HepG2 (cell line): ENCODE data around the gene TCTA.

Source experiments
- MXI1 ChIP-seq: IDR thresholded peaks from 3 replicates; pipeline ENCODE4 v1.6.1; 2012; ENCODE audit warnings: low read depth, low read length, inconsistent platforms, borderline replicate concordance
- SP4 ChIP-seq: sonication (generic); formaldehyde crosslinking; IDR thresholded peaks from 2 replicates; pipeline ENCODE4 v1.8.1; 2023; ENCODE audit warnings: mild to moderate bottlenecking, missing genetic modification reagents
- TAF1 ChIP-seq: sonication (generic); formaldehyde crosslinking; IDR thresholded peaks from 2 replicates; pipeline ENCODE4 v1.4.0; 2020; ENCODE audit warnings: missing genetic modification reagents
- ZNF589 ChIP-seq: sonication (generic); formaldehyde crosslinking; conservative IDR thresholded peaks from 2 replicates; pipeline ENCODE4 v1.8.0; 2022; ENCODE audit warnings: mild to moderate bottlenecking, moderate library complexity, missing genetic modification reagents
- TF ChIP-seq, protein P1 (sequence below): sonication (generic); formaldehyde crosslinking; IDR thresholded peaks from 2 replicates; pipeline ENCODE4 v1.4.0; 2020; ENCODE audit warnings: missing genetic modification reagents

GRCh38 chr3:49427586-49427985 is 15.4 kb downstream of the TCTA start:
- no peak for TF ChIP-seq SP4 (CRISPR knock-in tag)
- no peak for TF ChIP-seq TAF1
- TF ChIP-seq MXI1: no peak
- TF ChIP-seq ZNF589 (CRISPR knock-in tag): no peak
- TF ChIP-seq, protein P1, sequence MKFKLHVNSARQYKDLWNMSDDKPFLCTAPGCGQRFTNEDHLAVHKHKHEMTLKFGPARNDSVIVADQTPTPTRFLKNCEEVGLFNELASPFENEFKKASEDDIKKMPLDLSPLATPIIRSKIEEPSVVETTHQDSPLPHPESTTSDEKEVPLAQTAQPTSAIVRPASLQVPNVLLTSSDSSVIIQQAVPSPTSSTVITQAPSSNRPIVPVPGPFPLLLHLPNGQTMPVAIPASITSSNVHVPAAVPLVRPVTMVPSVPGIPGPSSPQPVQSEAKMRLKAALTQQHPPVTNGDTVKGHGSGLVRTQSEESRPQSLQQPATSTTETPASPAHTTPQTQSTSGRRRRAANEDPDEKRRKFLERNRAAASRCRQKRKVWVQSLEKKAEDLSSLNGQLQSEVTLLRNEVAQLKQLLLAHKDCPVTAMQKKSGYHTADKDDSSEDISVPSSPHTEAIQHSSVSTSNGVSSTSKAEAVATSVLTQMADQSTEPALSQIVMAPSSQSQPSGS (CRISPR knock-in tag): no peak
